H9 (cell line): ENCODE data around the gene CYP4F2. TPM values are rescaled to one million over a fixed set of nuclear protein-coding genes. Genes with fewer than 3 reads are reported as not detected.
"Not testable (repeated sequence)": the region's sequence is repeated elsewhere in the genome, so short reads cannot be mapped to it uniquely, and the experiment has no call there.

Experiments used
- DNase-seq: peaks from one replicate; pipeline ENCODE4 v3.0.0-alpha.2; 2017
- H2AFZ ChIP-seq: one replicate; pipeline ENCODE4 v1.6.1; 2013; ENCODE audit warnings: mild to moderate bottlenecking, low read length, control low read depth, moderate library complexity
- H2AK5ac ChIP-seq: 2 replicates; pipeline ENCODE4 v1.6.1; 2013; ENCODE audit warnings: low read length, control low read depth, mixed read lengths; ENCODE audit not compliant: insufficient read length
- H2BK120ac ChIP-seq: one replicate; pipeline ENCODE4 v1.6.1; 2013; ENCODE audit warnings: low read depth, mild to moderate bottlenecking, low read length, control low read depth, inconsistent platforms; ENCODE audit not compliant: poor library complexity, severe bottlenecking
- H2BK12ac ChIP-seq: 2 replicates; pipeline ENCODE4 v1.6.1; 2013; ENCODE audit warnings: low read length, control low read depth, mixed read lengths, low read depth; ENCODE audit not compliant: insufficient read length
- H2BK15ac ChIP-seq: 2 replicates; pipeline ENCODE4 v1.6.1; 2013; ENCODE audit warnings: low read depth, low read length, control low read depth
- H2BK20ac ChIP-seq: one replicate; pipeline ENCODE4 v1.6.1; 2013; ENCODE audit warnings: low read depth, mild to moderate bottlenecking, low read length, control low read depth, inconsistent platforms; ENCODE audit not compliant: poor library complexity, severe bottlenecking
- H2BK5ac ChIP-seq: 2 replicates; pipeline ENCODE4 v1.6.1; 2013; ENCODE audit warnings: low read length, control low read depth, mixed read lengths; ENCODE audit not compliant: insufficient read length
- H3K14ac ChIP-seq: 2 replicates; pipeline ENCODE4 v1.6.1; 2013; ENCODE audit warnings: low read length, control low read depth; ENCODE audit not compliant: insufficient read depth
- H3K18ac ChIP-seq: 2 replicates; pipeline ENCODE4 v1.6.1; 2013; ENCODE audit warnings: low read depth, mild to moderate bottlenecking, mixed read lengths, low read length, control low read depth; ENCODE audit not compliant: insufficient read length
- H3K23ac ChIP-seq: 2 replicates; pipeline ENCODE4 v1.6.1; 2013; ENCODE audit warnings: low read length, control low read depth, mixed read lengths, low read depth; ENCODE audit not compliant: insufficient read length
- H3K23me2 ChIP-seq: 2 replicates; pipeline ENCODE4 v1.6.1; 2013; ENCODE audit warnings: low read depth, mild to moderate bottlenecking, mixed read lengths, low read length, control low read depth; ENCODE audit not compliant: insufficient read length, poor library complexity, severe bottlenecking
- H3K27ac ChIP-seq: 2 replicates; pipeline ENCODE4 v1.5.1; 2013; ENCODE audit warnings: low read length, control low read depth, mixed read lengths, low read depth; ENCODE audit not compliant: insufficient read length
- H3K27me3 ChIP-seq: 2 replicates; pipeline ENCODE4 v1.6.1; 2013; ENCODE audit warnings: low read length, control low read depth, inconsistent platforms; ENCODE audit not compliant: insufficient read depth
- H3K4ac ChIP-seq: 2 replicates; pipeline ENCODE4 v1.6.1; 2013; ENCODE audit warnings: low read depth, mild to moderate bottlenecking, control low read depth, inconsistent platforms, low read length, moderate library complexity
- H3K4me1 ChIP-seq: 2 replicates; pipeline ENCODE4 v1.6.1; 2013; ENCODE audit warnings: low read length, control low read depth, inconsistent platforms; ENCODE audit not compliant: insufficient read depth
- H3K4me2 ChIP-seq: 2 replicates; pipeline ENCODE4 v1.6.1; 2013; ENCODE audit warnings: low read length, control low read depth, mixed read lengths; ENCODE audit not compliant: insufficient read length, insufficient read depth
- H3K56ac ChIP-seq: 2 replicates; pipeline ENCODE4 v1.6.1; 2013; ENCODE audit warnings: low read depth, mild to moderate bottlenecking, mixed read lengths, low read length, control low read depth; ENCODE audit not compliant: insufficient read length
- H3K79me1 ChIP-seq: 2 replicates; pipeline ENCODE4 v1.6.1; 2013; ENCODE audit warnings: low read depth, mild to moderate bottlenecking, moderate library complexity, low read length, control low read depth, inconsistent platforms; ENCODE audit not compliant: insufficient read depth, poor library complexity, severe bottlenecking
- H3K79me2 ChIP-seq: 2 replicates; pipeline ENCODE4 v1.6.1; 2013; ENCODE audit warnings: low read length, control low read depth, inconsistent platforms; ENCODE audit not compliant: insufficient read depth
- H3K9ac ChIP-seq: 2 replicates; pipeline ENCODE4 v1.6.1; 2013; ENCODE audit warnings: low read length, control low read depth, mixed read lengths; ENCODE audit not compliant: insufficient read length; ENCODE audit errors: extremely low read depth
- H3K9me3 ChIP-seq: one replicate; pipeline ENCODE4 v1.6.1; 2013; ENCODE audit warnings: low read depth, low read length, inconsistent platforms; ENCODE audit not compliant: control insufficient read depth
- H3T11ph ChIP-seq: one replicate; pipeline ENCODE4 v1.6.1; 2013; ENCODE audit warnings: mild to moderate bottlenecking, low read length, control low read depth, inconsistent platforms
- H4K20me1 ChIP-seq: one replicate; pipeline ENCODE4 v1.6.1; 2013; ENCODE audit not compliant: control insufficient read depth, insufficient read length, insufficient read depth
- H4K5ac ChIP-seq: 2 replicates; pipeline ENCODE4 v1.6.1; 2013; ENCODE audit warnings: low read depth, mild to moderate bottlenecking, mixed read lengths, low read length, control low read depth; ENCODE audit not compliant: insufficient read length
- H4K8ac ChIP-seq: replicated peaks from 2 replicates; pipeline ENCODE4 v1.6.1; 2013; ENCODE audit warnings: low read length, control low read depth, mixed read lengths, low read depth; ENCODE audit not compliant: insufficient read length
- H4K91ac ChIP-seq: 2 replicates; pipeline ENCODE4 v1.6.1; 2013; ENCODE audit warnings: low read depth, mild to moderate bottlenecking, moderate library complexity, mixed read lengths, low read length, control low read depth; ENCODE audit not compliant: insufficient read length
- H3K27ac Mint-ChIP-seq, 3 experiments: 2 replicates in 2 of 3; 3 replicates in 1 of 3; pipeline ENCODE4 v1.8.0; 2020 to 2021; ENCODE audit warnings: mixed read lengths in 3 of 3, mild to moderate bottlenecking in 1 of 3, moderate library complexity in 1 of 3
- H3K27me3 Mint-ChIP-seq: 2 replicates; pipeline ENCODE4 v1.8.0; 2021; ENCODE audit warnings: low read depth, mild to moderate bottlenecking, moderate library complexity, mixed read lengths
- H3K36me3 Mint-ChIP-seq, 3 experiments: 2 replicates in 2 of 3; 3 replicates in 1 of 3; pipeline ENCODE4 v1.8.0; 2020 to 2021; ENCODE audit warnings: low read depth in 3 of 3, mixed read lengths in 3 of 3; ENCODE audit not compliant: insufficient read depth in 1 of 3
- H3K4me1 Mint-ChIP-seq, 2 experiments: 2 replicates each; pipeline ENCODE4 v1.8.0; 2020; ENCODE audit warnings: mixed read lengths in 2 of 2
- H3K4me3 Mint-ChIP-seq, 2 experiments: 2 replicates in 1 of 2; 3 replicates in 1 of 2; pipeline ENCODE4 v1.8.0; 2020 to 2021; ENCODE audit warnings: mild to moderate bottlenecking in 2 of 2, mixed read lengths in 2 of 2, moderate library complexity in 1 of 2
- H3K9me3 Mint-ChIP-seq, 2 experiments: 2 replicates in 1 of 2; 3 replicates in 1 of 2; pipeline ENCODE4 v1.8.0; 2020; ENCODE audit warnings: mild to moderate bottlenecking in 2 of 2, mixed read lengths in 2 of 2, moderate library complexity in 1 of 2
- WGBS: extraction: QIAGEN DNeasy Blood & Tissue Kit; methylation state at CpG from one replicate; pipeline ENCODE4 v1.1.7; 2013; ENCODE audit warnings: missing lambda C conversion rate, low lambda C conversion rate, mixed read lengths; ENCODE audit not compliant: insufficient read length; ENCODE audit errors: extremely low coverage; 5-methylcytosine and 5-hydroxymethylcytosine counted together
- total RNA-seq: library from RNA; stranded (reverse); gene quantifications from 2 replicates; pipeline ENCODE4 v1.2.1, GENCODE V29; 2021
- TF ChIP-seq, protein P1 (sequence below): fragments of 200-600 bp; sonication (generic); conservative IDR thresholded peaks from 3 replicates; pipeline ENCODE4 v1.8.0; 2021; ENCODE audit warnings: antibody characterized with exemption, mild to moderate bottlenecking

Gene CYP4F2
- total RNA-seq, 1 experiment from 2014 or later: not detected

DNA sequence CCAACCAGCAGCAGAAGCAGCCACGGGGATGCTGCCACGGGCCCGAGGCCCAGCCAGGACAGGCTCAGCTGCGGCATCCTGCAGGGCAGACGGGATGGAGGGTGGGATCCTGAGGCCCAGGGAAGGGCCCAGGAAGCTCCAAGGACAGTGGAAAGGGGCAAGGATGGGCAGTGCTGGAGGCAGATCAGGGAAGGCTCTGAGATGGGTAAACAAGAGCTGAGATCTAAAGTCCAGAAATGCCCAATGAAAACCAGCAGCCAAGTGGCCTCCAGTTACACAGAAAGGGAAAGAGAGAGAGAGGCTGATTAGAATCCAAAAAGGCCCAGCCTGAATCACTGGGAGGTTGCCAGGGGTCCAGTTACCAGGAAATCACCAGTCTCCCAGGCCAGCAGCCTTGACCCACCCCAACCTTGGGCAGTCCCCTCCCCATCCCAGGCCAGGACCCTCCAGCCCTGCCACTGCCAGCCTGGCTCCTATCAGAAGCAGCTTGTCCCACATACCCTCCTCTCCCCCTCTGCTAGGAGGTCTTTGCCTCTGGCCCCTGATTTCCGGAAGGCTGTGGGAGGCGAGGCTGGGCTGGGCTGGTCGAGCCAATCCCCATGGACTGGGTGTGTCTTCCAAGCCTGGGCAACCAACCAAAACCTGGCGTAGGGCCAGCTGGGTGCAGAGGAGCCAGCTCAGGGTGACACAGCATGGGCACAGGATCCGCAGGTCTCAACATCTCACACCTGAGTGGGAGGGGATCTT, 36.6 kb upstream of the CYP4F2 start, which contains the start of gene CYP4F11:
Gene CYP4F11 (minus strand): TSS at position 198 of the 747 bp plus-strand sequence. CDS start 121 bp downstream, at position 77.
- TF ChIP-seq, protein P1, sequence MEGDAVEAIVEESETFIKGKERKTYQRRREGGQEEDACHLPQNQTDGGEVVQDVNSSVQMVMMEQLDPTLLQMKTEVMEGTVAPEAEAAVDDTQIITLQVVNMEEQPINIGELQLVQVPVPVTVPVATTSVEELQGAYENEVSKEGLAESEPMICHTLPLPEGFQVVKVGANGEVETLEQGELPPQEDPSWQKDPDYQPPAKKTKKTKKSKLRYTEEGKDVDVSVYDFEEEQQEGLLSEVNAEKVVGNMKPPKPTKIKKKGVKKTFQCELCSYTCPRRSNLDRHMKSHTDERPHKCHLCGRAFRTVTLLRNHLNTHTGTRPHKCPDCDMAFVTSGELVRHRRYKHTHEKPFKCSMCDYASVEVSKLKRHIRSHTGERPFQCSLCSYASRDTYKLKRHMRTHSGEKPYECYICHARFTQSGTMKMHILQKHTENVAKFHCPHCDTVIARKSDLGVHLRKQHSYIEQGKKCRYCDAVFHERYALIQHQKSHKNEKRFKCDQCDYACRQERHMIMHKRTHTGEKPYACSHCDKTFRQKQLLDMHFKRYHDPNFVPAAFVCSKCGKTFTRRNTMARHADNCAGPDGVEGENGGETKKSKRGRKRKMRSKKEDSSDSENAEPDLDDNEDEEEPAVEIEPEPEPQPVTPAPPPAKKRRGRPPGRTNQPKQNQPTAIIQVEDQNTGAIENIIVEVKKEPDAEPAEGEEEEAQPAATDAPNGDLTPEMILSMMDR: no peak
- Mint-ChIP-seq H3K4me3 (no peak within 1 kb of the TSS), H3K36me3 (peaks cover 8 to 9% (median 9%) of the 10 kb centered on the region in 3 experiments), H3K27me3 (peaks cover 1% of the 10 kb centered on the region; the same call in 1 of the 2 replicates), H3K9me3 (peaks cover 65 to 71% of the 10 kb centered on the region in 2 experiments), H3K4me1 (no peaks in the 10 kb centered on the region), H3K27ac (no peak within 1 kb of the TSS; a peak in 1 of 7 replicates)
- H2AK5ac ChIP-seq: no peak within 1 kb of the TSS
- no peak within 1 kb of the TSS for H2BK20ac ChIP-seq
- no peak within 1 kb of the TSS for H3K4ac ChIP-seq
- H3K23ac ChIP-seq: no peak within 1 kb of the TSS
- no peak within 1 kb of the TSS for H2AFZ ChIP-seq
- no peak within 1 kb of the TSS for H2BK120ac ChIP-seq
- no peak within 1 kb of the TSS for H3T11ph ChIP-seq
- H3K23me2 ChIP-seq: no peaks in the 10 kb centered on the region
- DNase-seq: no peak
- no peak within 1 kb of the TSS for H3K18ac ChIP-seq
- no peaks in the 10 kb centered on the region for H3K79me2 ChIP-seq
- no peaks in the 10 kb centered on the region for H4K20me1 ChIP-seq
- H3K56ac ChIP-seq: no peak within 1 kb of the TSS
- no peak within 1 kb of the TSS for H4K8ac ChIP-seq
- no peak within 1 kb of the TSS for H4K5ac ChIP-seq
- no peak within 1 kb of the TSS for H3K14ac ChIP-seq
- H3K9me3 ChIP-seq: peaks cover 71% of the 10 kb centered on the region
- no peak within 1 kb of the TSS for H3K9ac ChIP-seq
- H3K4me2 ChIP-seq: no peak within 1 kb of the TSS
- no peak within 1 kb of the TSS for H2BK12ac ChIP-seq
- no CpG with 5 or more reads among the region's 10 CpGs for WGBS
- no peak within 1 kb of the TSS for H2BK5ac ChIP-seq
- no peak within 1 kb of the TSS for H4K91ac ChIP-seq
- H3K27ac ChIP-seq: no peak within 1 kb of the TSS
- no peak within 1 kb of the TSS for H2BK15ac ChIP-seq
- H3K4me1 ChIP-seq: no peaks in the 10 kb centered on the region
- H3K79me1 ChIP-seq: no peaks in the 10 kb centered on the region
- H3K27me3 ChIP-seq: no peaks in the 10 kb centered on the region; the same call in 1 of the 2 replicates

DNA sequence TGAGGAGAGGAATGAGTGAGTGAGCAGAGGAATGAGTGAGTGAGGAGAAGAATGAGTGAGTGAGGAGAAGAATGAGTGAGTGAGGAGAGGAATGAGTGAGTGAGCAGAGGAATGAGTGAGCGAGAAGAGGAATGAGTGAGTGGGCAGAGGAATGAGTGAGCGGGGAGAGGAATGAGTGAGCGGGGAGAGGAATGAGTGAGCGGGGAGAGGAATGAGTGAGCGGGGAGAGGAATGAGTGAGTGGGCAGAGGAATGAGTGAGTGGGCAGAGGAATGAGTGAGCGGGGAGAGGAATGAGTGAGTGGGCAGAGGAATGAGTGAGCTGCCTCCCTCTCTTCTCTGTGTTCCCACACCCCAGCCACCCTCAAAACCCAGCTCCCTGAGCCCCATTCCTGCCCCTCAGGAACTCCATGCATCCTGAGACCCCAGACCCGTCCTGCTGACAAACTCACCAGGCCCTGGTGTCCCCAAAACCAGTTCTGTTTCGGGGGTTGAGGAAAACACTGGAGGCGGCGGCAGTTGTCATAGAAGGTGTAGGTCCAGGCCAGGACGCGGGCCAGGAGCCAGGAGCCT, 36.0 kb upstream of the CYP4F2 start:
- H3K79me1 ChIP-seq, H3K9ac ChIP-seq, DNase-seq, H3K27ac ChIP-seq, H3K27me3 Mint-ChIP-seq, H3K4ac ChIP-seq, H2BK5ac ChIP-seq, H2BK120ac ChIP-seq, H2AFZ ChIP-seq, H3K56ac ChIP-seq, H2BK20ac ChIP-seq, H3K27me3 ChIP-seq, H2BK15ac ChIP-seq, H4K20me1 ChIP-seq, H4K91ac ChIP-seq, H3K4me3 Mint-ChIP-seq, H3K27ac Mint-ChIP-seq, H3K4me1 Mint-ChIP-seq, H2AK5ac ChIP-seq, H3T11ph ChIP-seq, H2BK12ac ChIP-seq, H3K18ac ChIP-seq, H3K4me1 ChIP-seq, H4K8ac ChIP-seq, H3K79me2 ChIP-seq, H3K4me2 ChIP-seq, H3K14ac ChIP-seq, H3K23me2 ChIP-seq, H3K23ac ChIP-seq, H4K5ac ChIP-seq: not testable (repeated sequence)
- peaks cover 9 to 12% (median 11%) of the 10 kb centered on the region in 3 experiments for H3K36me3 Mint-ChIP-seq
- peaks cover 67 to 76% of the 10 kb centered on the region in 2 experiments for H3K9me3 Mint-ChIP-seq
- H3K9me3 ChIP-seq: peaks cover 72% of the 10 kb centered on the region
- no CpG with 5 or more reads among the region's 12 CpGs for WGBS
